ENCODE data around the gene IFI27L1.

- no peak for TF ChIP-seq CTCF (IDR thresholded peaks at IDR 0.05)
- no peak for TF ChIP-seq EP300 (IDR thresholded peaks at IDR 0.05)
- TF ChIP-seq POLR2A (IDR thresholded peaks at IDR 0.05), result no peak
- TF ChIP-seq POLR2AphosphoS5 (IDR thresholded peaks at IDR 0.05), result no peak
Observed at GRCh38 chr14:94114589-94115057, 33.5 kb downstream of the IFI27L1 start.
